Right hindlimb (tissue), 1 donor: Measurements from ENCODE around the gene GSTM3.
"Not testable (repeated sequence)": the region's sequence is repeated elsewhere in the genome, so short reads cannot be mapped to it uniquely, and the experiment has no call there.

Source experiments
- DNase-seq: peaks from one replicate; pipeline ENCODE4 v3.0.0-alpha.2; 2018

GSTM3 gene

DNA sequence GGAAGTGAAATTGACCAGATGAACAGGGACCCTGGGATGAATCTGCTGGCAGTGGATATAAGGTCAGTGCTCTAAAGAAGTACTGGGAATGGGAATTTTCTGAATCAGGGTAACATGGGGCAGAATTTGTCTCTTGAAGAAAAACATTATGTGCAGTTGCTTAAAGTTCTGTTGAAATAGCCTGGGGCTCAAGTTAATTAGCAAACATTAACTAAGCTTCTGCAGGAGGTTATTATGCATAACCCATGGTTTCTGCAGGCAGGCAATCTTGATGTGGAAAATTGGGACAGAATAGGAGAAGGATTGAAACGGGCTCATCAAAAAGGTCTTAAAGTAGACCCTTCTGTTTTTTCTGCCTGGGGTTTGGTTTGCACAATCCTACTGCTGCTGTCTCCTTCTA is 14.8 kb downstream of the GSTM3 start:
- no peak for DNase-seq

DNA sequence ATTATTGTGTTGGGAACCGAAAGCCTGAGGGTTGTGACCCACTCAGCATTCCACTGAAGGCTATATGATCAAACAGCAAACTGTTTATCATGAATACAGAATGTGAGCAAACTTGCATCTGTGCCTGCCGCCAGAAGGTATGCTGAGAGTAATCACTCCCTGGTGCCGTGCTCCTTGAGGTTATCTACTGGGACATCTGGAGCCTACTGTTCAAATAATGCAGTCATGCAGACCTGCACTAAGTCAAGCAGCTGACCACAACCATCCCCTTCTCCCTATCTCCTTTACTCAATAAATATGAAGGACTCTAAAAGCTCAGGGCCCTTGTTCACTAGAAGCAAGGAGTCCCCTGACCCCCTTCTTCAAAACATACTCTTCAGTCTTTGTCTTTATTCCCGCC is 15.3 kb downstream of the GSTM3 start:
- no peak for DNase-seq

DNA sequence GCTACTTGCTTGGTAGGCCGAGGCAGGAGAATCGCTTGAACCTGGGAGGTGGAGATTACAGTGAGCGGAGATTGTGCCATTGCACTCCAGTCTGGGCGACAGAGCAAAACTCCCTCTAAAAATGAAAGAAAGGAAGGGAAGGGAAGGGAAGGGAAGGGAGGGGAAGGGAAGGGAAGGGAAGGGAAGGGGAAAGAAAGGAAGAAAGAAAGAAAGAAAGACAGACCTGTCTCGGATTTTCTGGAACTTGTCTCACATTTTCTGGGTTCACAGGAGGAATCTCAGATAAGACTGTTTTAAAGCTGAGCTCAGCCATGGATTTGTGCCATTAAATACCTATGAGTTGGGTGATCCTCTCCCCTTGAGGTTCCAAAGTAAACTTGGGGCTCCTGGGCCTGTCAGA is 15.9 kb downstream of the GSTM3 start:
- no peak for DNase-seq

DNA sequence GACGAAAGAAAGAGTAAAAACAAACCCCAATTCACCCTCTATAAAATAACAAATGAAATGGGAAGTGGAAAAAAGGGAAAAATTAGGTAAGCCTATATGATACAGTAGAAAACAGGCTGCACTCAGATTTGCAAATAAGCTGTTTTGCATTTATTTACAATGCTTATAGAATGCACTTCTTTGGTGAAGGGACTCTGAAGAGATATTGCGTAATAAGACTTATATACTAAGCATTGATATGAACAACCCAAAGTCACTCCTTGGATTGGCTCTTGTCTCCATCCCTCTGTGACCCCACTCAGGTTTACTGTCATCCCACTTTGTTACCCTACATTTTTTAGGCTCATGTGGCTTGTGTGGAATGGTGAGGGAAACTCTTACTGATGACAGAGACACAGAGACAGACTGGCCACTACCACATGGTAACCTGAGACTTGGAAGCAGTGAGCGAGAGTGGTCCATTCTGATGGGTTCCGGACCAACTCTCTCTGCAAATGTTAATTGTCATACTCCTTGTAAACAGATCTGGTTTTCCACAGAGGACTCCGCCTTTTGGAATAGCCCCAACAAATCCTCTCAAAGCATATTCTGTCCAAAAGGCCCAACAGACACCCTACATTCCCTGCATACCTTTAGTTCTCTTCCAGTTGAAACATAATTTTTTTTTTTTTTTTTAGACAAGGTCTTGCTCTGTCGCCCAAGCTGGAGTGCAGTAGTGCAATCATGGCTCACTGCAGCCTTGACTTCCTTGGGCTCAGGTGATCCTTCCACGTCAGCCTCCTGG is 17.7 kb downstream of the GSTM3 start:
- DNase-seq: no peak

DNA sequence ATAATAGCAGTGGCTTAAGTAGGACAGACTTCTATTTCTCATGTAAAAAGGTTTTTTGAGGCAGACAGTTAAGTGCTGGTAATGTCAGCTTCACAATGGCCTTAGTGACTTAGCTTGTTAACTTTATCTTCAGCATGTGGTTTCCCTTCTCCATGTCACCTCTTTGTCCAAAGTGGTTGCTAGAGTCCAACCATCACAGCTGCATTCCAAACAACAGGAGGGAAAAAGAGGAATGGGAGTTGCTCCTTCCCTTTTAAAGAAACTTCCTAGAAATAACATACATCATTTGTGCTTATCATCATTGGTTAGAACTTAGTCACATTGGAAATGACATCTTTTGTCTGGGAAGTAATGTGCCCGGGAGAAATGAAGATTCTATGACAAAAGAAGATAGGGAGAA is 18.9 kb downstream of the GSTM3 start:
- no peak for DNase-seq

DNA sequence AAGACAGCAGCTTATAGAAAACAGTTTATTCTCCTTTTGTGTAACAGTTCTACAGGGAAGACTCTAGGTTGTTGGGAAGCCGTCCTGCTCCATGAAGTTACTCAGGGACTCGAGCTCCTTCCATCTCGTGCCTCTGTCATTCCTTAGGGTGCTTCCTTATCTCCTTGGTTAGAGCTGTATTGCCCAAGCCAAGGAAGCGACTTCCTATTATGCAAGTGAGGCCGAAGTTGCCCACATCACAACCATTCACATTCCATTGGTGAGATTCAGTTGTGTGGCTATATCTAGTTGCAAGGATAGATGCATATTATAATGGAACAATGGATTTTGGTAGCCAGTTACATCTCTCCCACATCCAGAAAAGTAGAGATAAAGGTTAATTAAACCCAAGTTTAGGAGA is 19.8 kb downstream of the GSTM3 start:
- DNase-seq: no peak

DNA sequence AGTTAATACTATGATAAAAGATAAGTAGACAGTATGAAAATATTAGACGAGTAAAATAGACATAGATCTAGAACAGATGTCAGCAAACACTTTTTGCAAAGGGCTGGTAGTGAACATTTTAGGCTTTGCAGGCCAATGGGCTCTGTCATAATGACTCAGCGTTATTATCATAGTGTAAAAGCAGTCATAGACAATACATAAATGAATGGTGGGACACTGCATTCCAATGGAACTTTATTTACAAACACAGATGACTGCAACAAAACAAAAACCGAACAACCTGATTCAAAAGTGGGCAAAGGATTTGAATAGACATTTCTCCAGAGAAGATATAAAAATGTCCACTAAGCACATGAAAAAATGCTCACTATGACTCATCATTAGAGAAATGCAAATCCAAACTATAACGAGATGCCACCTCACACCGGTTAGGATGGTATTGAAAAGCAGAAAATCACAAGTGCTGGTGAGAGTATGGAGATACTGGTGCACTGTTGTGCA is 21.5 kb downstream of the GSTM3 start:
- DNase-seq: no peak

DNA sequence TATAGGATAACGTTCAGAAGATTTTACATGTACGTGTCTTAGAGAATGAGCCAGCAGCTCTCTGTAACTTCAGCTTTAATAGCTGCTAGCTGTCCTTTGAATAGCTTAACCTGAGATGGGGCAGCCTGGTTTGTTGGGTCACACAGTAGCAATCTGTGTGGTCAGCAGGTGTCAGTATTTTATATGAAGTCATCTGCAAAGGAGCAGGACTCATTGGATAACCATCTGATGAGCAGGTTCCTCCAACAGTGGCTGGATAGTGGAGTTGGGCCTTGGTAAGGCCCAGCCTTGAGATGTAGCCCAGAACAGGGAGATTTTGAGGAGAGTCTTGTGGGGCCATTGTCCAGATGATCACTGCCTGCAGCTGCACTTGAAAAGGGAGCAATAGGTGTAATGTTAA is 22.3 kb downstream of the GSTM3 start:
- DNase-seq: no peak

DNA sequence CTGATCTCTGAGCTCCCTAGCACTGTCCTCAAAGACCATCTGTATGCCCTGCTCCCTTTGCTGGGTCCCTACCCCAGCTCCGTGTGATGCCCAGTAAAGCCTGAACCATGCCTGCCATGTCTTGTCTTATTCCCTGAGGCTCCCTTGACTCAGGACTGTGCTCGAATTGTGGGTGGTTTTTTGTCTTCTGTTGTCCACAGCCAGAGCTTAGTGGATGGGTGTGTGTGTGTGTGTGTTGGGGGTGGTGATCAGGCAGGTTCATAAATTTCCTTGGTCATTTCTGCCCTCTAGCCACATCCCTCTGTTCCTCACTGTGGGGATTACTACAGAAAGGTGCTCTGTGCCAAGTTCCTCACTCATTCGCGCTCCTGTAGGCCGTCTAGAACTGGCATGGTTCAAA is 23.1 kb downstream of the GSTM3 start:
- DNase-seq: no peak

DNA sequence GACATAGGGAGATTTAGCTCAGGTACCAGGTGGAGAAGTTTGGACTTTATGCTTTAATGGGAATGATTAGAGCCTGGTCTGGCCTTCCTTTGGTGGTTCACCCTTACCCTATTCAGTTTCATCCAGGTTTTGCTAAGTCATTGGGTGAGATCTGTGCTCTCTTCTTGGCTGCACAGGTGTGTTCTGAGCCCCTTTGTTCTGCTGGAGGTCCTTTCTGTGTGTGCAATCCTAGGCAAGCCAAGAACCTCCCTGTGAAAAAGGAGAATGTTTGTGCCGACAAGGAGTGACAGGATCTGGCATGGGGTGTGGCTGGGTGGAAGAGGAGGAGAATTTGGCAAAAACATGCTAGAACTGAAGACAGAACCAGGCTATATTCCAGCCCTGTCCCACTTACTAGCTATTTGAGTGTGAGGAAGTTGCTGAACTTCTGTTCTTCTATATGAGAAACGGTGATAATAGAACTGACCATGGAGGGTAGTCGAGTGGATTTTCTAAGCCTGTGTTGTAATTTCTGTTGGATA is 24.2 kb downstream of the GSTM3 start:
- DNase-seq: no peak

DNA sequence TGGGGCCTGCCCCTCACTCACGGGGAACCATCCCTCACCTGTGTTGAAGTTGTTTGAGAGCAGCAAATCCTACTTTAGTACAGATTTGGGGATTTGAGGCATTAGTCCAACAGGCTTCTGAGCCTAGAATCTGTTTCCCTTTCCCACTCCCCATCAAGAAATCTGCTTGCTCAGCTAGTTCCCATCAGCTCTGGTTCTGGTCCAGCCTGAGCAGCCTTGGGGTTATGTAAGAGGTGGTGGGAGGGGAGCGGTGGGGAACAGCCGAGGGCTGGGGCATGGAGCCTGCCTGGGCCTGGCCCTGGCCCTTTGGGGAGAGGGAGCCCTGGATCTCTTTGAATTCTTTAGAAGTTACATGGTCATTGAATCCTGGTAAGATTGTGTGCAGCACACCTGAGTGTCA is 24.7 kb downstream of the GSTM3 start:
- DNase-seq: no peak

DNA sequence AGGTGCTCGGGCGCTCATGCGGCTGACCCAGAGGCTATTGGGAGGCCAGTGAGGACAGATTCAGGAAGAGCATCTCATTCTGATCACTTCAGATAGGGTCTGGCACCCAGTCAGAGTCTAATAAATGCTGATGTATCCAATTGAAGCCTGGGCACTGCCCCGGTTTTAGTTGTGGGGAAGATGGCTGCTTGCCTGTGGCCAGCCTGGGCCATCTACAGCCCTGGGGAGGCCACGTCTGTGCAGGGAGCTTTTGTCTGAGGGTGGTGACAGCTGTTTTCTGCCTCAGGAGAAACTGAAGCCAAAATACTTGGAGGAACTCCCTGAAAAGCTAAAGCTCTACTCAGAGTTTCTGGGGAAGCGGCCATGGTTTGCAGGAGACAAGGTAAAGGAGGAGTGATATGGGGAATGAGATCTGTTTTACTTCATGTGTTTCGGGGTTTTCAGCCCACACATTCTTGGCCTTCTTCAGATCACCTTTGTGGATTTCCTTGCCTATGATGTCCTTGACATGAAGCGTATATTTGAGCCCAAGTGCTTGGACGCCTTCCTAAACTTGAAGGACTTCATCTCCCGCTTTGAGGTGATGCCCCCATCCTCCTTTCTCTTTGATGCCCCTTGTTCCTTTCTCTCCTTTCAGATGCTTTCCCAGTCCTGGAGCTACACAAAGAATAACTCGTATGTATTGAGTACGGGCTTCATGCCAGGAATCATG is 26.0 kb downstream of the GSTM3 start:
- no peak for DNase-seq

DNA sequence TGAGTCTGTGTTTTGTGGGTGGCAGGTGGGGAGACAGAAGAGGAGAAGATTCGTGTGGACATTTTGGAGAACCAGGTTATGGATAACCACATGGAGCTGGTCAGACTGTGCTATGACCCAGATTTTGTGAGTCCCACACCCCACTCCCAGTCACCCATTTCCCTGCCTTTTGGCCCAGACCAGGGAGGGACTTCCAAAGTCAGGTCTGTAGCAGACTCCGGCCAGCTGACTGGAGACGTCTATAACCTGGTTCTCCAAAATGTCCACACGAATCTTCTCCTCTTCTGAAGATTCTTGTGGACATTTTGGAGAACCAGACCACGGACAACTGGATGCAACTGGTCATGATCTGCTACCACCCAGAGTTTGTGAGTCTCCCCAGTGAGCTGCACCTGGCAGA is 27.2 kb downstream of the GSTM3 start:
- DNase-seq: no peak

DNA sequence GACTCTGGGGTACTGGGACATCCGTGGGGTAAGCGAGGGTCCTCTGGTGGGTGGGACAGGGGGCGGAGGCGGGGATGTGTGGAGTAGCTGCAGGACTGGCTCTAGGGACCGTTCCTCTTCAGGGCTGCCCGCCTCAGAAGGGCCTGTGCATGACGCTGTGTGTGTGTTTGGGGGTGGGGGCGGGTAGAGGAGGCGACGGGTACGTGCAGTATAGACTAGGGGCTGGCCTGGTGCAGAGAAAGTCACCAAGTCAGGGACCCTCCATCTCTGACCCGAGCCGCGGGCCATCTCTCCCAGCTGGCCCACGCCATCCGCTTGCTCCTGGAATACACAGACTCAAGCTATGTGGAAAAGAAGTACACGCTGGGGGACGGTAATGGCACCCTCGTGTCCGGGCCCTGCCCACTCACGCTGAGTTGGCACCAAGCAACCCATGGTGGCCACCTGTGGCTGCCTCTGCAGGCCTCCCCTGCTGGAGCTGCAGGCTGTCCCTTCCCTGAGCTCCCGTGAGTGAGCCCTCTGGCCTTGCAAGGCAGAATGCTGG is 28.4 kb downstream of the GSTM3 start:
- DNase-seq: no peak

DNA sequence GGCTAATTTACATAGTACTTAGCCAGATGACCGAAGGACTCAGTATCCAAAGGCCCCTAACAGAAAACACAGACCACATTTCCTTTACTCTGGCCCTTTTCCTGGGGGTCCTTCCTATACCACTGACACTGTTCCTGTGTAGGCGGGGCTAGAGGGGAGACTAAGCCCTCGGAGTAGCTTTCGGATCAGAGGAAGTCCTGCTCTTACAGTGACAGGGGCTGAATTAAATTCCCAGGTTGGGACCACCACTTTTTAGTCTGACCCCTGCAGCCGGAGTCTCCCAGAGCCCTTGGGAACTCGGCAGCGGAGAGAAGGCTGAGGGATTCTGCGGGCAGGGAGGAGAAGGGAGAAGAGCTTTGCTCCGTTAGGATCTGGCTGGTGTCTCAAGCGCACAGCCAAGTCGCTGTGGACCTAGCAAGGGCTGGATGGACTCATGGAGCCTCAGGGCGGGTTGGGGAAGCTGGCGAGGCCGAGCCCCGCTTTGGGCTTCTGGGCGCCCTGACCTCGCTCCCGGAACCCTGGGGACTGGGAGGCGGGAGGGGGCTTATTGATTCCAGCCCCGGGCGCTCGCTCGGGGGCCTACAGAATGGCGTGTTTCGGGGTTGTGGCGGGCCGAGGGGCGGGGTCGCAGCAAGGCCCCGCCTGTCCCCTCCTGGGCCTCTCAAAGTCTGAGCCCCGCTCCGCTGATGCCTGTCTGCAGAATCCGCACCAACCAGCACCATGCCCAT is 29.1 kb downstream of the GSTM3 start, which contains the start of gene GSTM5:
Gene GSTM5 (plus strand): TSS at position 659 of the 728 bp plus-strand sequence. CDS start 62 bp downstream, at position 721.
- peak; percentile 62 for DNase-seq

DNA sequence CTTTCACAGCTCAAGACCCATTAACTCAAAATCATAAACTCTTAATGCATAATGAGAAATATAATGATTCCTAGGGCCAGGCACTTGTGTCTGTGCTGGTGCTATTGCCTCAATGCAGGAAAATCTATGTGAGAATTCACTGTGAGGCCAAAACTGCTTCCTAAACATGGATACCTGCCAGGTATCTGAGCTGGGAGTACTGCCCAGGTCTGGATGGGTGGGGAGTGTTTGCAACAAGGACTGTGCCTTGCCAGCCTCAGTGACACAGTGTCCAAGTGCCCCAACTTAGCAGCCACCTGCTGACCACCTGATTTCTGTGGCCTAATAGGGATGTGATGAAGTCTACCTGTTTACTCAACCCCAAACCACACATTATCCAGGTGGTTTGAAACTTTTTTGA is 31.0 kb downstream of the GSTM3 start:
- DNase-seq: not testable (repeated sequence)

DNA sequence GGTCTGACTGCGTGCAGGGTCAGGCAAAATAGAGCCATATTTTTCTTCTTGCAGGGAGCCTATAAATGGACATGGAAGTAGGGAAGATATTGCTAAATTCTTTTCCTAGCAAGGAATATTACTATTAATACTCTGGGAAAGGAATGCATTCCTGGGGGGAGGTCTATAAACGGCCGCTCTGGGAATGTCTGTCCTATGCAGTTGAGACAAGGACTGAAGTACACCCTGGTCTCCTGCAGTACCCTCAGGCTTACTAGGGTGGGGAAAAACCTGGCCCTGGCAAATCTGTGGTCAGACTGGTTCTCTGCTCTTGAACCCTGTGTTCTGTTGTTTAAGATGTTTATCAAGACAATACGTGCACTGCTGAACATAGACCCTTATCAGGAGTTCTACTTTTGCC is 31.9 kb downstream of the GSTM3 start:
- not testable (repeated sequence) for DNase-seq

DNA sequence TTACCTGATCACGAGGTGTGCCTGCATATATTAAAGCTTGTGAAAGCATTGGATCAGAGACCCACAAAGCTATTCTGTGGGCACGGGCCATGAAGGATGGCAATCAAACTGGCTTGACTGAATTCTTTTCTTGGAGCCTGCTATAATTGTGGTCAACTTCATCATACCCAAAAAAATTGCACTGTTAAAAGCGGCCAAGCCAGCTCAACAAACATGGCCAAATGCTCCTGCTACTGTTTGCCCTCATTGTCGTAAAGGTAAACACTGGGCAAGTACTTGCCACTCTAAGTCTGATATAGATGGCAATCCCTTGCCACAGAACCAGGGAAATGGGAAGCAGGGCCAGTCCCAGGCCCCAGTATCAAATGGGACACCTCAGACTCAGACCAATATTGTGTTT is 35.4 kb downstream of the GSTM3 start:
- DNase-seq: no peak

DNA sequence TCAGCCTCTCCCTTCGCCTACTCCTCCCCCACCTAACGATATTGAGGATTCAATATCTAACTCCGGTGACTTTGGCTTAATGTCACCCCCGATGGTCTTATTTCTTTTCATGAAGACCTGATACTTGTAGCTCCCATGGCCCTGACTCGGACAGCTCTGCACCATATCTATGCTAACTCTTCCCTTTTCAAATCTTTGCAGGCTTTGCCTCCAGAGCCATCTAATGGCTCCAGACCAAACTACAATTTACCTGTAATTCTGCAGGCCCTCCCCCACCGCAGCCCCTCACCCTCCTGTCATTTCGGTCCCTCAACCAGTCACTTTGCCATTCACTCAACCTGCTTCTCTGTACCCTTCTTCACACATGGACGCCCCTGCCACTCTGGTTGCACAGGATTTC is 36.7 kb downstream of the GSTM3 start:
- no peak for DNase-seq

DNA sequence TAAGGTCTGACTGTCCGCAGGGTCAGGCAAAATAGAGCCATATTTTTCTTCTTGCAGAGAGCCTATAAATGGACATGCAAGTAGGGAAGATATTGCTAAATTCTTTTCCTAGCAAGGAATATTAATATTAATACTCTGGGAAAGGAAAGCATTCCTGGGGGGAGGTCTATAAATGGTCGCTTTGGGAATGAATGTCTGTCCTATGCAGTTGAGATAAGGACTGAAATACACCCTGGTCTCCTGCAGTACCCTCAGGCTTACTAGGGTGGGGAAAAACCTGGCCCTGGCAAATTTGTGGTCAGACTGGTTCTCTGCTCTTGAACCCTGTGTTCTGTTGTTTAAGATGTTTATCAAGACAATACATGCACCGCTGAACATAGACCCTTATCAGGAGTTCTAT is 37.9 kb downstream of the GSTM3 start:
- DNase-seq: not testable (repeated sequence)

DNA sequence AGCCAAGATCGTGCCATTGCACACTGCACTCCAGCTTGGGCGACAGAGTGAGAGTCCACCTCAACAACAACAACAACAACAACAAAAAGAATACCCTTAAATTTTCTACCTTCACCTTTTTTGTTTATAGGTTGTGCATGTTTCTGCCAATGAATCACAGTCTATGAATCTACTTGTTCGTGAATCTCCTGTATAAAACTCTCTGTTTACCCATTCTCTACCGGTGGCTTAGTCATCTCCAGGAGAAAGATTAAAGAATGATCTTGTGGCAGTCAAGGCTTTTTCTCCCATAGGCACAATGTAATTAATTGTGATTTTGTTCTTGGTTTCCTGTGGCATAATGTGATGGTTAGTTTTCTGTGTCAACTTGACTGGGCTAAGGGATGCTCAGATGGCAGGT is 43.0 kb downstream of the GSTM3 start:
- not testable (repeated sequence) for DNase-seq

DNA sequence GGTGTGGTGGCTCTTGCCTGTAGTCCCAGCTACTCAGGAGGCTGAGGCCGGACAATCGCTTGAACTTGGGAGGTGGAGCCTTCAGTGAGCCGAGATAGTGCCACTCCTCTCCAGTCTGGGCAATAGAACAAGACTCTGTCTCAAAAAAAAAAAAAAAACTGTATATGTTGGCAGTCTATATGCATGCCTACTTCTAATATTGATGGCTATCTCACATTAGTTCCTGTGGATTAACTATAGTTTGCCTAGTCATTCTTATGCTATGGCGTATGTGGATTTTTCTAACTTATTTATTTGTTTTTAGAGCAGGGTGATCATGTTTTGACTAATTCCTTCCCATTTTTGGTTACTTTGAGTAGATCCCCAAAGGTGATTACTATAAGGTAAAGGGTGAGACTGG is 43.8 kb downstream of the GSTM3 start:
- DNase-seq: no peak

DNA sequence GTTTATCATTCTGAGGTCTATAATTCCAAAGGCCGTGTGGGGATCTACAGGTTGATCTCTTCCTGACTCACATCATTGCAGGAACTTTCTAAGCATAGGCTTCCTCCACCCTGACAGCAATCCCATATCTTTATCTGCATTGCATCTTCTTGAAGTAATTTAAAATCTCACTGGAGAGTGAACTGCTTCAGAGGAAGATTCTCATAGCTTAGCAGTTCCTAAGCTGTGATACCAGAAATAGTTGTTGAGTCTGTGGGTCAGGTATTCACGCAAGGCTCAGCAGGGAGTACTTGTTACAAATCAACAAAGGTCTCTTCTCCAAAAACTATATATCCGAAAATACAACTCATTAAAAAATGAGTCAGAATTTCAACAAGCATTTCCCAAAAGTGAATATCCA is 45.7 kb downstream of the GSTM3 start:
- DNase-seq: not testable (repeated sequence)
